ENCODE data around the gene ATP2A1. TPM values are rescaled to one million over a fixed set of nuclear protein-coding genes. Genes with fewer than 3 reads are reported as not detected.

Gene ATP2A1
- total and polyA plus RNA-seq, 2 of the 13 experiments (the other 11 are each of a cell fraction or from before 2014, with no cell fraction given) = 3.2 to 12.5 TPM

DNA sequence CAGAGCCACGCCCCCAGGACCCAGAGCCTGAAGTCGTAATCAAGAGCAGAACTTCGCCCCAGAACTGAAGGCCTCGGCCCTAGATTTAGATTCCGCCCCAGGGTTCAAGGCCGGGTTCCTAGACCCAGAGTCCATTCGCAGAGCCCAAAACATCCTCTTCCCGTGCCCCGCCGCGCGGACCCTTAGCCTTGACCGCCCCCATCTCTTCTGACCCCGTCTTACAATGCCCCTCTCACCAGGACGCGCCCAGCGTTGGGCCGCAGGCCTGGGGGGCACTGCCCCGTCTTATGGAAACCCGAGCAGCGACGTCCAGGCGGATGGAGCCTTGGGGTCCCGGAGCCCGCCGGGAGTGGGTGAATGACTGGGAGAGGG, 58.5 kb downstream of the ATP2A1 start (continued):
- TF ChIP-seq, protein P1, sequence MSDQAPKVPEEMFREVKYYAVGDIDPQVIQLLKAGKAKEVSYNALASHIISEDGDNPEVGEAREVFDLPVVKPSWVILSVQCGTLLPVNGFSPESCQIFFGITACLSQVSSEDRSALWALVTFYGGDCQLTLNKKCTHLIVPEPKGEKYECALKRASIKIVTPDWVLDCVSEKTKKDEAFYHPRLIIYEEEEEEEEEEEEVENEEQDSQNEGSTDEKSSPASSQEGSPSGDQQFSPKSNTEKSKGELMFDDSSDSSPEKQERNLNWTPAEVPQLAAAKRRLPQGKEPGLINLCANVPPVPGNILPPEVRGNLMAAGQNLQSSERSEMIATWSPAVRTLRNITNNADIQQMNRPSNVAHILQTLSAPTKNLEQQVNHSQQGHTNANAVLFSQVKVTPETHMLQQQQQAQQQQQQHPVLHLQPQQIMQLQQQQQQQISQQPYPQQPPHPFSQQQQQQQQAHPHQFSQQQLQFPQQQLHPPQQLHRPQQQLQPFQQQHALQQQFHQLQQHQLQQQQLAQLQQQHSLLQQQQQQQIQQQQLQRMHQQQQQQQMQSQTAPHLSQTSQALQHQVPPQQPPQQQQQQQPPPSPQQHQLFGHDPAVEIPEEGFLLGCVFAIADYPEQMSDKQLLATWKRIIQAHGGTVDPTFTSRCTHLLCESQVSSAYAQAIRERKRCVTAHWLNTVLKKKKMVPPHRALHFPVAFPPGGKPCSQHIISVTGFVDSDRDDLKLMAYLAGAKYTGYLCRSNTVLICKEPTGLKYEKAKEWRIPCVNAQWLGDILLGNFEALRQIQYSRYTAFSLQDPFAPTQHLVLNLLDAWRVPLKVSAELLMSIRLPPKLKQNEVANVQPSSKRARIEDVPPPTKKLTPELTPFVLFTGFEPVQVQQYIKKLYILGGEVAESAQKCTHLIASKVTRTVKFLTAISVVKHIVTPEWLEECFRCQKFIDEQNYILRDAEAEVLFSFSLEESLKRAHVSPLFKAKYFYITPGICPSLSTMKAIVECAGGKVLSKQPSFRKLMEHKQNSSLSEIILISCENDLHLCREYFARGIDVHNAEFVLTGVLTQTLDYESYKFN (CRISPR knock-in tag; conservative IDR thresholded peaks at IDR 0.05) = peak; percentile 75
- no peak for TF ChIP-seq PCBP1 (IDR thresholded peaks at IDR 0.05; ENCODE audit: borderline replicate concordance, low read depth, low read length)
- no peak for TF ChIP-seq ZNF75D (CRISPR knock-in tag; IDR thresholded peaks at IDR 0.05; ENCODE audit: borderline replicate concordance)
- no peak for TF ChIP-seq MZF1 (CRISPR knock-in tag; IDR thresholded peaks at IDR 0.05; ENCODE audit: borderline replicate concordance)
- no peak for TF ChIP-seq SP1 (IDR thresholded peaks at IDR 0.05)
- no peak for TF ChIP-seq SP1 (CRISPR knock-in tag; IDR thresholded peaks at IDR 0.05)
- TF ChIP-seq PAX8 (CRISPR knock-in tag; IDR thresholded peaks at IDR 0.05; ENCODE audit: borderline replicate concordance) = no peak
- TF ChIP-seq HNF4G (IDR thresholded peaks at IDR 0.05; ENCODE audit: borderline replicate concordance, low read depth, low read length) = peak; percentile 64
- TF ChIP-seq HNF4G (CRISPR knock-in tag; IDR thresholded peaks at IDR 0.05; ENCODE audit: borderline replicate concordance, low read depth) = no peak
- TF ChIP-seq ISL2 (CRISPR knock-in tag; IDR thresholded peaks at IDR 0.05) = no peak
- TF ChIP-seq ZEB1 (IDR thresholded peaks at IDR 0.05; ENCODE audit: insufficient replicate concordance, low read depth) = no peak
- TF ChIP-seq ZNF589 (CRISPR knock-in tag; conservative IDR thresholded peaks at IDR 0.05) = no peak; the same call in 1 of the 2 replicates
- TF ChIP-seq ZMYM4 (CRISPR knock-in tag; IDR thresholded peaks at IDR 0.05) = no peak
- TF ChIP-seq NPAS2 (CRISPR knock-in tag; IDR thresholded peaks at IDR 0.05; ENCODE audit: borderline replicate concordance) = no peak
- TF ChIP-seq CC2D1A (CRISPR knock-in tag; IDR thresholded peaks at IDR 0.05) = no peak
- TF ChIP-seq MED1 (CRISPR knock-in tag; IDR thresholded peaks at IDR 0.05) = peak; percentile 32; the same call in 1 of the 2 replicates
- no peak for TF ChIP-seq ZNF772 (CRISPR knock-in tag; IDR thresholded peaks at IDR 0.05)
- TF ChIP-seq ZNF891 (CRISPR knock-in tag; IDR thresholded peaks at IDR 0.05) = 0 out of 2 replicates have a peak, but pooled peaks have one; percentile 23
- no peak for TF ChIP-seq RELA (CRISPR knock-in tag; IDR thresholded peaks at IDR 0.05)
- peak; percentile 5; the same call in 1 of the 2 replicates for TF ChIP-seq TAF1 (CRISPR knock-in tag; IDR thresholded peaks at IDR 0.05)
- TF ChIP-seq ZNF7 (CRISPR knock-in tag; IDR thresholded peaks at IDR 0.05) = no peak
- TF ChIP-seq HOXA9 (CRISPR knock-in tag; IDR thresholded peaks at IDR 0.05; ENCODE audit: borderline replicate concordance) = no peak
- TF ChIP-seq ZSCAN29 (CRISPR knock-in tag; conservative IDR thresholded peaks at IDR 0.05) = no peak
- no peak for TF ChIP-seq ZFP82 (CRISPR knock-in tag; IDR thresholded peaks at IDR 0.05; ENCODE audit: borderline replicate concordance)
- no peak for TF ChIP-seq IKZF4 (CRISPR knock-in tag; IDR thresholded peaks at IDR 0.05; ENCODE audit: borderline replicate concordance, low read depth, not compliant biosample characterization)
- TF ChIP-seq MBD4 (IDR thresholded peaks at IDR 0.05; ENCODE audit: borderline replicate concordance, low read length) = no peak
- no peak for TF ChIP-seq SSRP1 (CRISPR knock-in tag; IDR thresholded peaks at IDR 0.05)
- TF ChIP-seq, protein P2, sequence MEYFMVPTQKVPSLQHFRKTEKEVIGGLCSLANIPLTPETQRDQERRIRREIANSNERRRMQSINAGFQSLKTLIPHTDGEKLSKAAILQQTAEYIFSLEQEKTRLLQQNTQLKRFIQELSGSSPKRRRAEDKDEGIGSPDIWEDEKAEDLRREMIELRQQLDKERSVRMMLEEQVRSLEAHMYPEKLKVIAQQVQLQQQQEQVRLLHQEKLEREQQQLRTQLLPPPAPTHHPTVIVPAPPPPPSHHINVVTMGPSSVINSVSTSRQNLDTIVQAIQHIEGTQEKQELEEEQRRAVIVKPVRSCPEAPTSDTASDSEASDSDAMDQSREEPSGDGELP (IDR thresholded peaks at IDR 0.05; ENCODE audit: borderline replicate concordance, low read depth) = no peak
- TF ChIP-seq MEIS1 (CRISPR knock-in tag; IDR thresholded peaks at IDR 0.05; ENCODE audit: borderline replicate concordance) = no peak; the same call in 1 of the 2 replicates
- peak; percentile 26; the same call in 1 of the 2 replicates for TF ChIP-seq ZNF232 (CRISPR knock-in tag; IDR thresholded peaks at IDR 0.05; ENCODE audit: borderline replicate concordance)

Data from HepG2 (cell line).